NT2/D1 (cell line): ENCODE data around the gene EVI5L.

Experiments used
- SUZ12 ChIP-seq: IDR thresholded peaks from 2 replicates; pipeline ENCODE4 v1.6.1; 2011; ENCODE audit not compliant: insufficient read length, insufficient read depth; ENCODE audit errors: extremely low read depth
- YY1 ChIP-seq: IDR thresholded peaks from 2 replicates; pipeline ENCODE4 v1.6.1; 2011; ENCODE audit not compliant: insufficient read length, insufficient read depth

DNA sequence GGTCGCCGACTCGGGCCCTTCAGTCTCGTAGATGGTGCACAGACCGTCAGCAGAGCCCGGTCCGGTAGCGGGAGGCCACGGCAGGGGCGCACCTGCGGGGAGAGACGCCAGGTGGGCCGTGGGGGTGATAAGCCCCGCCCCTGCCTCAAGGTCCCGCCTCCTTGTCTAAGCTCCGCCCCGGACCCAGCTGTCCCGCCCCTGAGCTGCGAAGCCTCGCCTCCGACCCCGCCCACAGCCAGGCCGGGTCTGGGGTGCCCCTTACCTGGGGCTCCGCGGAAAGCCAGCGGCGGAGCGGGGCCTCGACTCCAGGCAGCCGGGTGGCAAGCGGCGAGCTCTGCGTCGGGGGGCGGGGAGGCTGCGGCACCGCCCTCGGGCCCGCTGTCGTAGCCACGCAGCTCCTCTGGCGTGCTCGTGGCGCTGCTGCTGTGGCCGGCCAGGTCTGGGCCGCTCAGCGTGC is 39.5 kb downstream of the EVI5L start:
- no peak for TF ChIP-seq SUZ12
- TF ChIP-seq YY1: no peak
